AG20443 (cell line): Measurements from ENCODE around the gene FAM171A1.
"Not testable (repeated sequence)": the region's sequence is repeated elsewhere in the genome, so short reads cannot be mapped to it uniquely, and the experiment has no call there.

Source experiments
- DNase-seq: peaks from one replicate; pipeline ENCODE4 v3.0.0; 2012; ENCODE audit warnings: low spot score, mixed read lengths

The FAM171A1 gene

DNA sequence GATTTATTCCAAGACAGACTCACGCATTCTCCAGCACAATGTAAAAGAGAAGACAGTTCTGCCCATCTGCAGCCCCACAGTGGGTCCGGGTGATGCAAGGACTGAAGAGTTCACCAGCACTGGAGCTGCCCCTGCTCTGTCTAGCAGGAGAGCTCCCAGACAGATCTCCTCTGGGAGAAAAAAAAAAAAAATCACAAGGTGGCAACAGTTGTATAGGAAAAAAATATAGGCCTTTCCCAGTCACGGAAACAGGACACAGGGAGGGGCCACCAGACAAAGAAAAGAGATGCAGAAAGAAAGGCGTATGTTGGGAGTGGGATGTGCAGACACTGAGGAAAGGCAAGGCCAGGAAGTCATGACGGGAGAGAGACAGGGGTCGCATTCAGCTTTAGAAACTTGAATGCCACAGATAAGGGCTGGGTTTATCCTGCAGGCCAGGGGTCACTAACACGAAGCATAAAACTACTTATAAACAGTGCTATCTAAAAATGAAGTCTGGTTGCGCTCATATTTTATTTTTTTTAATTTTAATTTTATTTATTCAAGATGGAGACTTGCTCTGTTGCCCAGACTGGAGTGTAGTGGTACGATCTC lies 54.1 kb downstream of the FAM171A1 start:
- DNase-seq, result no peak

DNA sequence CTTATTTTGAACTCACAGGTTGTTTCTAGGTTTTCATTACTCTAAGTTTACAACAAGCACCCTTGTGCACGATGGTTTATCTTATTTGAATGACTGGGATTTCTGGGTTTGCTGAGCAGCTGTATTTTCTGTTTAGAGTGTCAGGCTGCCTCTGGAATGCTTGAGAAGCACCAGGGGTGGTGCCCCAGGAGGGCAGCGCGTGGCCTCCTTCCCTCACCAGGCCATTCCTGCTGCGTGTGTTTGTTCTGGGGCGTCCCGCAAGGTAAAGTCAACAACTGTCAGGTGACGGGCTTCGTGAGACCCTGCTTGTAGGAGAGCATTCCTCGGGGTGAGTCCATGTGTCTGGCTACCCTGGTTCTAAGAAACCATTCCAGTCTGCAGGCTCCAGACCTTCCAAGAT lies 54.9 kb downstream of the FAM171A1 start:
- no peak for DNase-seq

DNA sequence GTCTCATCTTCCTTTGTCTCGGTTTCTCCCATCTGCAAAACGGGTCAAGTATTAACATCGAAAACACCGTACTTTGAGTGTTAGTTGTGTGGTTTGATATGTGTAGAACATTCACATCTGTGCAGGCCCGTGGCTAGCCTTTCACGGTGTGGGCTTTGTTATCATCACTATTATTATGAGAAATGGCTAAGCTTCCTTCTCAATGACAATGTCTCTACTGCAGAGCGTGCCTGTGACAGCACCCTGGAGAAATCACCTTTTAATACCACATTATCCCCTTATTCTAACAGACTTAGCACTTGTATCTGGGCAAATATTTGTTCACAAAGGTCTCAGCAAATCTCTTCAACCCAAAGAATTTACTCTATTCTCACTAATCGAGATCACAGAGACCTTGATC lies 55.8 kb downstream of the FAM171A1 start:
- no peak for DNase-seq

DNA sequence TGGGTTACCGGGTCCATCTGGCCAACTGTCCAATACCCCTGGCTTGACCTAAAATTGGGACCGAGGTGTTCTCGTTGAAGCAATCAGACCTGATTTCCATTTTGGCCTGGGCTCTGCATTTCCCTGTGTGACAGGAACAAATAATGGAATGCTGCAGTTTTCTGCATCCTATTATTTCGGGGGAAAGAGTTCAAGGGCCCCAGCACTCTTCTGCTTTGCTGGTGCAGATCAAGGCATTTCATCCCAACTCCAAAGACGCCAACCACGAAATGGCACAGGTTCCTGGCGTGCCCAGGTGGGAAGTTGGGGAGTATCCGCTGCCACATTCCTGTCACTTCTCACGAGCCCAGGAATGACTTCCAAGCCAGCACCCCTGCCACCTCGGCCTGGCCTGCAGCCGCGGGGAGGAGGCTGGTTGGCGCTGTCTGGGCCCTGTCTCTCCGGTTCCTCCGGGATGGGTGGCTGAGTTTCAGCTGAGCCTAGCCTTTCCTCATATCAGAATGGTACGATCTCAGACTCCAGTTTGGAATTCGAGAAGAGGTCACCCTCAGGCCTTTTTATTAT lies 56.5 kb downstream of the FAM171A1 start:
- DNase-seq, result no peak

DNA sequence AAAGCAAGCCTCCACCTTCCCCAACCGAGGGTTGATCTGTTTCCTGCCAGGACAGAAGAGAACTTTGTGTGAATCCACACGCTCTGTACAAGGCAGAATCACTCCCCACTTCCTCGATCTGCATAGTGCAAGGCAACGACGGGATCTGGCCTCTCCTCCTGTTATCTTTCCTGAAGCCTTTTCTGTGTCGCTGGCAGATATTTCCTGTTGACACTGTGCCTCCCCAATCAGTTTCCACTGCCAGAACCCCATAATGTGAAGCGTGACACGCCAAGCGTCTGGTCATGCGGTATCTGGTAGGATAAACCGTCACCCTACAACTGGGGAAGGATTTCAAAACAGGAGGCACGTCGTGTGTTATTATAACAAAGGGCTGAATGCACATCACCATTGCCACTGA lies 57.2 kb downstream of the FAM171A1 start:
- DNase-seq, result no peak

DNA sequence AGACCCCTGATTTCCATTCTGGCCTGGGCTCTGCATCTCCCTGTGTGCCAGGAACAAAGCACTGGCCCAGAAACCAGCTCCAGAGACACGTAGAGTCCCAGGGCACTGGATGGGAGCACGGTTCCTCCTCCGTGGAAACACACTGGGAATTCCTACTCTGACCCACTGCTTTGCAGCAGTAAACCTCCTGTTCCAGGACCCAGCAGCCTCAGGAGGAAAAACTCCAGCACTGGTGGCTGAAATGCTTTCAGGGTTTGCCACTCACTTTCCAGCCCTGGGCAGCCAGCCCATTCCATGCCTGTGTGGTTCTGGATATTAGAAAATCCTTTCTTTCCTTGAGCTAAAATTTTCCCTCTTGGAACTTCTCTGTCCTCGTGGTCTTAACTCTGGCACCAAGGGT lies 58.0 kb downstream of the FAM171A1 start:
- DNase-seq, result peak; percentile 24

DNA sequence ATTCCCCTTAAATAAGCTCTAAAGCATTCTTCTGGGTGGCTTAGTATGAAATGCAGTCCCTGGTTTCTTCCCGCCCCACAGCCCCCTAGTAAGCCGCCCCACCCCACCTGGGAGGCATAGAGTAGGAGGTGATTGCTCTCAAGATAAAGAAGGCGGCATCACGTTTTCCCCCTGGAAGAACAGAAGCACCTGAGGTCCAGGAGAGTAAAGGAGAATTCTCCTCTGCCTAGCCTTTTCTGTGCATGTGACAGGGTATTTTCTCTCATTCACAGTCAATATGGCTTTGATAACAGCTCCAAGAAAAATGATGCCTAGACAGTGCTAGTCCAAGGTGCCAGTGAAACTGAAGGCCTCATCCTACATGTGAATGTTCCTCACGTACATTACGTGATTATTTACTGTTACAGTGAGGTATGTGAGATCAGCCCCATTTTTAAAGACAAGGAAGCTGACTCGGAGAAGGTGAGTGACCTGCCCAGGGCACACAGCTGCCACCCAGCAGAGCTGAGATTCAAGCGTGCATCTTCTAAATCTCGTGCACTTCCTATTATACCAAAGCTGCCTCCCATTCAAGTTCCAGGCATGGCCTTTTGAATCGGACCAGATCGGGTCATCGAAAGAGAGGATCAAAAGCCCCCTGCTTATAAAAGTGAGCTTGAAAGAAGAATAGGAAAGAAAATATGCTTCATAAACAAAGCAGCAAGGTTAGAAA lies 59.4 kb downstream of the FAM171A1 start:
- DNase-seq, result no peak

DNA sequence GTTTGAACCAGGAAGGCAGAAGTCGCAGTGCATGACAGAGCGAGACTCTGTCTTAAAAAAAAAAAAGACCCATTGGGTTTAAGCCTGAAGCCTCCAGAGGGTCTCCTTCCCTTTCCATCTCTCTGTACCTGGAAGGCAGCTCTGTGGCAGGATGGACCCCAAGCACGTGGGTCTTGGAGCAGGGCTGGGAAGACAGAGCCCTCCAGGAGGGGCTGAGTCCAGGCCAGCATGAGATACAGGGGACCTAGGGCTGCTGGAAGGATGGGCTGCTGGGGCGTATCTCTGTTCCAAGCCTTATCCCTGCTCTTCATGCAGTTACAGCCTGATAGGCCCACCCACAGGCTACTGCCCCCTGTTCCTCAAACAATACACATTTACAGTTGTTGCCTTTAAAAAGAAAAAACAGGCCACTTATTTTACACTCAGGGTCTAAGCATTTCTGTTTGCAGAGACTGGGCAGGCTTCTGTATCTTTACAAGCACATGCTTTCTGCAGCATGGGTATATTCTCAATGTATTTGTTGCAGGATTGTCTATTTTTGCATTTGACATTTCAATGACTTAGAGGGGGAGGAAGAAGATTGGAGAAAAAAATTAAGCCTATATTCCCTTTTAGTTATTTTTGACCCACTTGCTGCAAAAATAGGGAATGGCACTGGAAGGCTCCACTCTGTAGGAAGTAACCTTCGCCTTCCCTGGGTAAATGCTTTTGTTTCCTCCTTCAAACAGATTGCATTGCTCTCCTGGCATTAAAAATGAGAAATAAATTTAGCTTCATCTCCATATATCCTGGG lies 60.1 kb downstream of the FAM171A1 start:
- DNase-seq, result no peak

DNA sequence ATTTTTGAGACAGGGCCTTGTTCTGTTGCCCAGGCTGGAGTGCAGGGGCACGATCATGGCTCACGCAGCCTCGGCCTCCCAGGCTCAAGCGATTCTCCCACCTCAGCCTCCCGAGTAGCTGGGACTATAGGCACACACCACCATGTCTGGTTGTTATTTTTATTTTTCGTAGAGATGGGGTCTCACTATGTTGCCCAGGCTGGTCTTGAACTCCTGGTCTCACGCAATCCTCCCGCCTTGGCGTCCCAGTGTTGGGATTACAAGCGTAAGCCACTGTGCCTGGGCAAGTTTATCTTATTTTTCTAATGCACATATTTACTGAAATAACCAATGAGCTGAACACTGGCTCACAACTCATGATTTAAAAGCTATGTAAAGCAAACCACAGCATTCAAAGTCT lies 61.9 kb downstream of the FAM171A1 start:
- DNase-seq, result no peak

DNA sequence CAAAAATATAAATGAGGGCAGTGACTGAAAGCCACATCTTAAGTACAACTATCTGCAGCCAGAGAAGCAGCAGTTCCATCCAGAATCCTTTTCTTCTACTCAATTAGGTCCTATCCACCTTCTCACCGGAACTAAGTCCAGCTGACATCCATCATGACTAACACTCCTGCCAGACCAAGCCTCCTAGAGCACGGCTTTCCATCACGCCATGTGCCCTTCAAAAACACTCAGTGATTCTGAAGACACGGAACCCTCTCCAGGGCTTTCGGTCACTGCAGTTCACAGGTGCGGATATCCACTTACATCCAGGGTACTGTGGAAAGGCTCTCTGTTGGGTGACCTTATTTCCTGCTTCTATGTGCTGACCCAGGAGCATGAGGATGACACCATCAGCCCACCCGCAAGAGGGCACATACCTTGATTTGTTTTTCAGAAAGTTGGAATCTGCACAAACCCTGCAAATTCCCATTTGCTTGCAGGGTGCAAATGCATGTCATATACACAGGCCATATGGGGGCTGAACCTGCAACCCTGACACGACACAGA lies 64.3 kb downstream of the FAM171A1 start:
- DNase-seq, result no peak

DNA sequence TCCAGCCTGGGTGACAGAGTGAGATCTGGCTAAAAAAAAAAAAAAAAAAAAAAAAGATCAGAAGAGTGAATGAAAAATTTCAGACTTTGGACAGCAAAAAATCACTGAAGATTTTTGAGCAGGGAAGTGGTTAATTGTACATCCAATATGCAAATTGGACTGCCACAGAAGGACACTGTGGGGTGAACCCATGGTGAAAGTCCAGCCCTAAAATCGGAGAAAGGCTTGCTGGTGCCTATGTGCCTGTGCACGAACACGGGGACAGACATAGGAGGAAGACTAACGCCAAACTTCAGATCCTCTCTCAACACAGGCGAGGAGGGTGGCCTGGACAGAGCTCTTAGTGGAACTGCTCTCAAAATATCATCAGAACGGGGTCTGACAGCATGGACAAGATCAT lies 65.5 kb downstream of the FAM171A1 start:
- DNase-seq, result no peak

DNA sequence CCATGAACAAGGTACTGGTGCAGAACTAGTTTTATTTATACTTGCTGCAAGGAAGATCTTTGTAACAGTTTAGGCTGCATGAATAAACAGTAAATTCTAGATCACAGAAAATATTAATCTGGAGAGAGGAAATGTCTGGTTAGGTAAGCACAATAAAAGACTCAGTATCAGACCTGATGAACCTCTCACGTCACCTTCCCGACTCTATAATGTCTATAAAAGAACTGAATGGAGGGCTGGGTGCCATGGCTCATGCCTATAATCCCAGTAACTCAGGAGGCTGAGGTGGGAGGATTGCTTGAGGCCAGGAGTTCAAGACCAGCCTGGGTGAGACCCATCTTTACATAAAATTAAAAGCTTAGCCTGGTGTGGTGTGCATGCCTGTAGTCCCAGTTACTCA lies 65.9 kb downstream of the FAM171A1 start:
- DNase-seq, result no peak

DNA sequence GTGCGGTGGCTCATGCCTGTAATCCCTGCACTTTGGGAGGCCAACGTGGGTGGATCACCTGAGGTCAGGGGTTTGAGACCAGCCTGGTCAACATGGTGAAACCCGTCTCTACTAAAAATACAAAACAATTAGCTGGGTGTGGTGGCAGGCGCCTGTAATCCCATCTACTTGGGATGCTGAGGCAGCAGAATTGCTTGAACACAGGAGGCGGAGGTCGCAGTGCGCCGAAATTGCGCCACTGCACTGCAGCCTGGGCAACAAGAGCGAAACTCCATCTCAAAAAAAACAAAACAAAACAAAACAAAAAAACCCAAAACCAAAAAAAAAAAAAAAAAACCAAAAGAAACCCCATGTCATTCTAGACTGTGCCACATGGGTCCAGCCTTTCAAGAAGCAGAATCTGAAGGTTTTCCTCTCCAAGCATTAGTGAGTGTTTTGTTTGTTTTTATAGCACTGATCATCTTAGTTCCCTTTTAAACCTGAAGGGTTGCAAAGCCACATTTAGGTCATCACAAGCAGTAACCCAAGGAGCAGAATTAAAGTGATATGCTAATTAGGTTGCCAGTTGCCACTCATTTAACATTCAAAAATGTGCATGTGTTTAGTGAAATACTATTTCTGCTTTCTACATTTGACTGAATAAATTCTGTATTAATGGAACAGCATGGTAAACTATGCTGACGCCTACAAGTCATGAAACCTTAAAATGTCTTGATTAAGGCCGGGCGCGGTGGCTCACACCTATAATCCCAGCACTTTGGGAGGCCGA lies 68.7 kb downstream of the FAM171A1 start:
- DNase-seq, result not testable (repeated sequence)

DNA sequence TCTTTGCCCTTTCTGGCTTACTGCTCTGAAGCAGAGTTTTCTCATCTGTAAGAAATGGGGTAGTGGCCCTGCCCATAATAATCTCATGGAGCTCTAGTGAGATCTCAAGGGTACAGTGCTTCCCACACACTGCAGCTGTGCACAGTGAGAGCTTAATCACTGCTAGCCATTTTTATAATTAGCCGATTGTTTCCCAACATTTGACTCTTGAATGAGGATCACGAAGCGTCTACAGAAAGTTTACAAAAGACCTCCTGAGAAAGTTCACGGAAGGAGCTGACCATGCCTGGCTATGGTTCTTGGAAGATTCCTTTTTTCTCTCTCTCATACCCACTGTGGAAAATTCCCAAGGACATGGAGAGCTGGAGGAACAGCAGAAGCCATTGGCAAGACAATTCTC lies 70.4 kb downstream of the FAM171A1 start:
- DNase-seq, result no peak

DNA sequence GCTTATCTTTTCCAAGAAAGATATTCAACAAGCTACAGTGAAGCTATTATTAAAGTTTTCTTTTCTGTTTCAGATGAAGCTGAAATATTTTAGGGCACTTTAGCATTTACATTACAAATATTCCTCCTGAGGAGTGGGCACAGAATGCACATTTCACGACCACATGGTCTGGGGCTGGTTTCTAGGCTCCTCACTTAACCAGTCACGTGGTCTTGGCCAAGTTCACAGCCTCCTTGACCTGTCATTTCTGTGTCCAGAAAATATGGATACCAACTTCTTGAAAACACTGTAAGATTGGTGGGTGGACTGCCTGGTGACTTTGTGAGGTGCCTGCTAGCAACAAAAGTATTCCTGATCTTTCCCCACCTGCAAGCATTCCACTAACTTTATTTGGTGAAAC lies 70.9 kb downstream of the FAM171A1 start:
- DNase-seq, result no peak

DNA sequence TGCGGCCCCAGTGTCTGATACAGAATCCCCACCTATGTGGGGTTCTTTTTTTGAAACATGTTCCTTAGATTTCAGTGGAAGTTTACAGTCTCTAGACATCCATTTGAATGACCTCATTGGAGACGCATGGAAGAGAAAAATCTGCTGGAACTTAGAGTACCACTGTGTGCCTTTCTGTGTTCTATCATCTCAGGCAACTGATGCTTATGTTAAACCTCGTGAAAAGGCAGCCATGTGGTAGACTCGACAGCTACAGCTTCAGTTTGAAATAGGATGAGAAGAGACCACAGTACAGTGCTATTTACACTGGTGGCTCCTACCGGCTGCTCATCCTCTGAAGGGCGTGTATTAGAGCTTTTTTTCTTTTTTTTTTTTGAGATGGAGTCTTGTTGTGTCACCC lies 74.4 kb downstream of the FAM171A1 start:
- DNase-seq, result no peak

DNA sequence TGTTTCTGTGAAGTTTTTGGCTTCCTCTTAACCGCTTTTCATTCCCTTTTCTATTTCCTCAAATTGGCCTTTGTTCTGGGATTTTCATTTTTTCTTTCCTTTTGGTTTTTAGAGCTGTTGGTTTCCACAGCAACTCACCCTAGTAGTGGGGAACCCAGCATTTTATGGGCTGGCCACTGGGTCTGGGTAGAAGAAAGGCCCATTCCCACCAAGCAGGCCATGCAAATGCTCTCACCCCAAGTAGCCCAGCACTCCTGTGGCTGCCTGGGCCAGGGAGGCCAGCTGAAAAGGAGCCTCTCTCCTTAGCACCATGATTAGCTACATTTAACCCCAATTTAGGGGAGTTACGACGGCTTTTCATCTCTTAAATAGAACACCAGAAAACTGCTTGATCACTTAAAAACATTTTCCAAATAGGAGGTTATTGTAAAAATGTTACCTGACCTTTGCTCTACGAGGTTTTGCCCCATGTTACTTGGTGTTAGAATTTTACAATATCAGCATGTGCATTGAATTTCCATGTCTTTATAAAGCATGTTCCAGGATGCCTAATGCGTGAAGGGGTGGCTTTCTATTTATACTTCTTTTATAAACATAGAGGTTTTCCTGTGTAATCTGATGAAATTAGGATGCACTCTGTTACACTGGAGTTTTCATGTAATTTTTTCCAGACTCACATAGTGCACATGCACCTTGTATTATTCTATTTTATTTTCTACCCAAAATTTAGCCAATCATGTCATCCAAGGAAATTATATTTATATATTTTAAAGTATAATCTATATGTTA lies 75.4 kb downstream of the FAM171A1 start:
- DNase-seq, result no peak

DNA sequence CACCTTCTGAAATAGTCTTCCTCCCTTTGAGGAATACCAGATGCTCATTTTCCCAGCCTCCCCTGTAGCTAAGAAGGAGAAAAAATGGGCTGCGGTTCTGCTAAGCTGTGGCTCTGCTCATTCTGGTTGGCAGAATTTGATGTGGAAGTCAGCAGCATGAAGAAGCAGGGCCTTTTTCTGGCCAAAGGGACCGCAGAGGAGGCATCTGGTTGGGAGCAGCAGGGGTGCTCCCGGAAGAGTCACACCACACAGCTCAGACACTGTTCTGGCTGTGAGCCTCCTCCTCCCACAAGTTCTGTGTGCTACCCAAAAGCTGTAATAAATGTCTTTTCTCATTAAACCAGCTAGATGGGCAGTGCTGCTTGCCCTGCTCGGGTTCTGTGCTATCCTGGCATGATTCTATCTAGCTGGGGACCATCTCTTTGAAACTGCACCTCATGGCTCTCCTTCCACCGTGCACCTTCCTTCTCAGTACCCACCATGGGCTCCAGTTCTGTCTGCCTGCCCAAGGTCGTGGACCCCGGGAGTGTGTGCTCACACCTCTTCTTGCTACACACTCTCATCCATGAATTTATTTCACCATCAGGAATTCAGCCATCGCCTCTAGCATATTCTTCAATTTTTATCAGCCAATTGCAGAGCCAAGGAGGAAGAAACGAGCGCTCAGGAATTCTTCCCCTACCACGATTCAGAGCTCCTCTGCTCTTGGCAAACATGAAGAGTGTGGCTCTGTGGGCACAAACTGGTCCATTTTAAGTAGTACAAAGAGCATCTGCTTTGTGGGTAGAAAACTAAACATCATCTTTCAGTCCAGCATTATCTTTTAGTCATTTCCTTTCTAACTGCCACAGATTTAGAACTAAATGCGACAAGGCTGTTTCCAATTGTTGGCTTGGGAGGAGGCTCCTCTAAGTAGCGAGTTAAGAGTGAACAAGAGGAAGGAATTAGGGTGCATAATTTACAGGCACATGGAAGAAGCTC lies 76.9 kb downstream of the FAM171A1 start:
- peak; percentile 55 for DNase-seq

DNA sequence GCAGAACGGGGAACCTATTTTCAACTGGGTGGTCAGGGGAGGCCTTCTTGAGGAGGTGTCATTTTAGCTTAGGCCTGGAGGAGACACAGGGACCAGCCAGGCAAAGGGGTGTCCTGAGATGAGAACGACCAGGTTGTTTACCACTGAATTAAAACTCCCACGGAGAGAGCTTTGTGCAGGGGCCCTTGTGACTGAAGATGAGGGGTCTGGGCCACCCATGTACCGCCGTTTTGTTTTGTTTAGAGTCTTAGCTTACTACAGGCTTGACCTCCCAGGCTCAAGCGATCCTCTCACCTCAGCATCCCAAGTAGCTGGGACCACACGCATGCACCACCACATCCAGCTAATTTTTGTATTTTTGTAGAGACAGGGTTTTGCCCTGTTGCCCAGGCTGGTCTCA lies 80.4 kb downstream of the FAM171A1 start:
- DNase-seq, result no peak

DNA sequence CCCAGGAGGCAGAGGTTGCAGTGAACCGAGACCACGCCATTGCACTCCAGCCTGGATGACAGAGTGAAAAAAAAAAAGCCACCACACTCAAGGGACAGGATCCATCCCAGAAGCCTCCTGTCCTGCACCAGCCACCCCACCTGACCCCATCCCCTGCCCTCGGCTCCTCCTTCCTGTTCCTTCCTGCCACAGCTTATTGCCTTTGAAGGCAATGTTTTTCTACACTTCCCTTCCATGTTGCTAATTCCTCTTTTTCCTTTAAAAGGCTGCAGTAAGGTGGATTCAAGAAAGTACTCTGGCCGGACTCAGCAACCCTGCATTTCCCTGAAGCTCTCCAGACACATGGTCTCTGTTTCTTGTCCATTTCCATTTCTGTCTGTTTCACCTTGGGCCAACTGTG lies 80.9 kb downstream of the FAM171A1 start:
- no peak for DNase-seq
